SU-DHL-6 (cell line): ENCODE results near the gene KCNMB2.

Experiments
- H2AFZ ChIP-seq: fragments of 200-600 bp; sonication (generic); 2 replicates; pipeline ENCODE4 v1.6.1; 2014; ENCODE audit warnings: low read depth, mild to moderate bottlenecking, moderate library complexity, mixed read lengths, antibody characterized with exemption, low read length; ENCODE audit not compliant: severe bottlenecking
- H3F3A ChIP-seq: fragments of 200-600 bp; shearing (Covaris generic); 2 replicates; pipeline ENCODE4 v1.6.0; 2016; ENCODE audit warnings: antibody characterized with exemption, mild to moderate bottlenecking; ENCODE audit not compliant: insufficient read depth
- H3K27ac ChIP-seq: fragments of 200-600 bp; sonication (generic); 2 replicates; pipeline ENCODE4 v1.5.1; 2016; ENCODE audit warnings: low read depth, mild to moderate bottlenecking, low read length, moderate library complexity, mixed read lengths
- H3K27me3 ChIP-seq: fragments of 200-600 bp; sonication (generic), shearing (Covaris generic); 2 replicates; pipeline ENCODE4 v1.6.0; 2014; ENCODE audit warnings: mild to moderate bottlenecking, low read length
- H3K36me3 ChIP-seq: fragments of 200-600 bp; sonication (generic); 2 replicates; pipeline ENCODE4 v1.6.1; 2014; ENCODE audit warnings: mild to moderate bottlenecking, low read length, mixed read lengths
- H3K4me2 ChIP-seq: fragments of 300-600, 200-600 bp; shearing (Covaris generic), sonication (generic); 2 replicates; pipeline ENCODE4 v1.6.0; 2014; ENCODE audit warnings: low read length, low read depth, mild to moderate bottlenecking; ENCODE audit not compliant: poor library complexity, severe bottlenecking
- H3K4me3 ChIP-seq: fragments of 200-600 bp; sonication (generic); 2 replicates; pipeline ENCODE4 v1.5.1; 2014; ENCODE audit warnings: antibody characterized with exemption, low read length, mild to moderate bottlenecking, mixed read lengths; ENCODE audit not compliant: insufficient read depth, poor library complexity, severe bottlenecking
- H3K79me2 ChIP-seq: fragments of 200-600 bp; sonication (generic); 2 replicates; pipeline ENCODE4 v1.6.1; 2014; ENCODE audit warnings: mild to moderate bottlenecking, low read length, moderate library complexity; ENCODE audit not compliant: insufficient read depth
- H3K9ac ChIP-seq: fragments of 200-600 bp; sonication (generic); 2 replicates; pipeline ENCODE4 v1.7.0; 2014; ENCODE audit warnings: mild to moderate bottlenecking, low read length
- H3K9me2 ChIP-seq: fragments of 200-600 bp; sonication (generic); replicated peaks from 2 replicates; pipeline ENCODE4 v1.6.1; 2014; ENCODE audit warnings: low read length; ENCODE audit not compliant: insufficient read depth
- H3K9me3 ChIP-seq: fragments of 200-600 bp; sonication (generic); 2 replicates; pipeline ENCODE4 v1.6.1; 2014; ENCODE audit warnings: low read length, mixed read lengths; ENCODE audit not compliant: insufficient read depth
- H4K20me1 ChIP-seq: fragments of 200-600 bp; sonication (generic); 2 replicates; pipeline ENCODE4 v1.6.1; 2014; ENCODE audit warnings: low read depth, mild to moderate bottlenecking, antibody characterized with exemption, low read length, moderate library complexity, mixed read lengths
- CTCF ChIP-seq: fragments of 200-600 bp; sonication (generic); IDR thresholded peaks from one replicate; pipeline ENCODE4 v1.5.1; 2017; ENCODE audit warnings: antibody characterized with exemption, mild to moderate bottlenecking, low read length, moderate library complexity; ENCODE audit not compliant: insufficient read depth, poor library complexity, severe bottlenecking
- EZH2phosphoT487 ChIP-seq: fragments of 200-600 bp; sonication (generic), shearing (Covaris generic); conservative IDR thresholded peaks from 2 replicates; pipeline ENCODE4 v1.6.1; 2018; ENCODE audit warnings: mild to moderate bottlenecking, antibody characterized with exemption, low read length, moderate library complexity, mixed read lengths

KCNMB2 gene

GRCh38 chr3:178519701-178520100 lies 16.5 kb upstream of the KCNMB2 start:
- no peak for TF ChIP-seq EZH2phosphoT487
- TF ChIP-seq CTCF: no peak
- H3K27ac ChIP-seq: peak overlapping the region; percentile 96
- peak overlapping the region; percentile 55 for H3K9ac ChIP-seq

GRCh38 chr3:178520451-178520850 lies 15.8 kb upstream of the KCNMB2 start:
- TF ChIP-seq EZH2phosphoT487 (no peak), CTCF (no peak)
- H2AFZ ChIP-seq: peak overlapping the region; percentile 27
- peak overlapping the region; percentile 73 for H3K4me2 ChIP-seq

More at GRCh38 chr3:178519701-178520100, 16.5 kb upstream of the KCNMB2 start:
- Histone ChIP-seq H3K79me2 (no peaks in the 10 kb centered on the region), H3K9me2 (no peaks in the 10 kb centered on the region), H3K4me3 (no peak overlapping the region), H3K27me3 (no peaks in the 10 kb centered on the region), H3K36me3 (no peaks in the 10 kb centered on the region), H2AFZ (peak overlapping the region; percentile 27), H3K4me2 (peak overlapping the region; percentile 73), H3K9me3 (no peaks in the 10 kb centered on the region), H4K20me1 (no peaks in the 10 kb centered on the region), H3F3A (peaks cover 57% of the 10 kb centered on the region)

GRCh38 chr3:178522200-178523052 lies 13.8 kb upstream of the KCNMB2 start:
- H3K9me3 ChIP-seq: no peaks in the 10 kb centered on the region

More at GRCh38 chr3:178520451-178520850, 15.8 kb upstream of the KCNMB2 start:
- Histone ChIP-seq H3F3A (peaks cover 51% of the 10 kb centered on the region), H3K4me3 (no peak overlapping the region), H3K9me3 (no peaks in the 10 kb centered on the region), H3K36me3 (no peaks in the 10 kb centered on the region), H3K9ac (peak overlapping the region; percentile 55), H3K9me2 (no peaks in the 10 kb centered on the region), H3K79me2 (no peaks in the 10 kb centered on the region), H3K27me3 (no peaks in the 10 kb centered on the region), H3K27ac (peak overlapping the region; percentile 96), H4K20me1 (no peaks in the 10 kb centered on the region)

More at GRCh38 chr3:178522200-178523052, 13.8 kb upstream of the KCNMB2 start:
- peak overlapping the region; percentile 89 for H2AFZ ChIP-seq
- H3K9me2 ChIP-seq: no peaks in the 10 kb centered on the region
- no peaks in the 10 kb centered on the region for H3K79me2 ChIP-seq
- peak overlapping the region; percentile 41 for H3K9ac ChIP-seq
- H3K4me3 ChIP-seq: peak overlapping the region; percentile 19
- peak overlapping the region; percentile 98 for H3K27ac ChIP-seq
- no peaks in the 10 kb centered on the region for H3K27me3 ChIP-seq
- H3K4me2 ChIP-seq: peak overlapping the region; percentile 64
- H3K36me3 ChIP-seq: no peaks in the 10 kb centered on the region
- peaks cover 40% of the 10 kb centered on the region for H3F3A ChIP-seq
- H4K20me1 ChIP-seq: no peaks in the 10 kb centered on the region
- no peak for TF ChIP-seq EZH2phosphoT487
- no peak for TF ChIP-seq CTCF
